ENCODE measurements around the gene SETD3. TPM values are rescaled to one million over a fixed set of nuclear protein-coding genes. Genes with fewer than 3 reads are reported as not detected.

Gene SETD3
- polyA plus RNA-seq, 1 donor (not counting 4 experiments of a cell fraction or from before 2014, with no cell fraction given), result 48.1 TPM

DNA sequence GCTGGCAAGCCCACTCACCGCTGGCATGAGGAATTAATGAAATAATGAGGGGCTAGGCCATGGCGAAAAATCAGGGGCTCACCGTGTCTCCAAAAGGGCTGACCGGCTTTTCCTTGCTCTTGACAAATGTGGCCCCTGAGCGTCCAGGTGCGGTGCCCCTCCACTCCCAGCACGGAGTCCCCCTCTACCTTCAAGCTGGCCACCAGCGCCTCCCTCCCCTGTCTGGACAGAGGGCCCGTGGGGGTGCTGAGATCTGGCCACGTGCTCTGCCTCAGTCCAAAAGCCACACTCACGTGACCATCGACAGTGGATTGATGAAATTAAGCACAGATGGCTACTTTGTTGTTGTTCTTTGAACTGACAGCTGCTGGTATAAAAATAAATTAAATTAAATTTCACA is 129.9 kb downstream of the SETD3 start:
- Histone ChIP-seq H3K79me2 (ENCODE audit: control insufficient read depth, insufficient read depth, low read length) (no peaks in the 10 kb centered on the region), H2AFZ (ENCODE audit: control insufficient read depth, low read length) (no peak overlapping the region), H3K9ac (ENCODE audit: control insufficient read depth, extremely low read depth, insufficient read depth, low read length) (no peak overlapping the region), H3K4me3 (ENCODE audit: control insufficient read depth in 2 of 3, extremely low read depth in 1 of 3, insufficient read depth in 2 of 3, low read depth in 1 of 3, low read length in 3 of 3) (no peak overlapping the region), H3K27ac (ENCODE audit: control insufficient read depth, insufficient read depth, low read length) (no peak overlapping the region), H4K20me1 (ENCODE audit: control insufficient read depth, extremely low read depth, insufficient read depth, low read length) (no peaks in the 10 kb centered on the region), H3K4me2 (ENCODE audit: control insufficient read depth, extremely low read depth, insufficient read depth, low read depth, low read length) (no peak overlapping the region), H3K9me1 (ENCODE audit: control insufficient read depth, extremely low read depth, insufficient read depth, low read length) (no peaks in the 10 kb centered on the region), H3K9me3 (ENCODE audit: control insufficient read depth, low read depth, low read length) (no peaks in the 10 kb centered on the region), H3K36me3 (ENCODE audit: control insufficient read depth in 2 of 2, extremely low read depth in 1 of 2, insufficient read depth in 2 of 2, low read length in 2 of 2) (no peaks in the 10 kb centered on the region), H3K4me1 (ENCODE audit: control insufficient read depth, extremely low read depth, insufficient read depth, low read length) (no peaks in the 10 kb centered on the region), H3K27me3 (ENCODE audit: control insufficient read depth, extremely low read depth, insufficient read depth, low read length) (peaks cover 11% of the 10 kb centered on the region)
- TF ChIP-seq, protein P1, sequence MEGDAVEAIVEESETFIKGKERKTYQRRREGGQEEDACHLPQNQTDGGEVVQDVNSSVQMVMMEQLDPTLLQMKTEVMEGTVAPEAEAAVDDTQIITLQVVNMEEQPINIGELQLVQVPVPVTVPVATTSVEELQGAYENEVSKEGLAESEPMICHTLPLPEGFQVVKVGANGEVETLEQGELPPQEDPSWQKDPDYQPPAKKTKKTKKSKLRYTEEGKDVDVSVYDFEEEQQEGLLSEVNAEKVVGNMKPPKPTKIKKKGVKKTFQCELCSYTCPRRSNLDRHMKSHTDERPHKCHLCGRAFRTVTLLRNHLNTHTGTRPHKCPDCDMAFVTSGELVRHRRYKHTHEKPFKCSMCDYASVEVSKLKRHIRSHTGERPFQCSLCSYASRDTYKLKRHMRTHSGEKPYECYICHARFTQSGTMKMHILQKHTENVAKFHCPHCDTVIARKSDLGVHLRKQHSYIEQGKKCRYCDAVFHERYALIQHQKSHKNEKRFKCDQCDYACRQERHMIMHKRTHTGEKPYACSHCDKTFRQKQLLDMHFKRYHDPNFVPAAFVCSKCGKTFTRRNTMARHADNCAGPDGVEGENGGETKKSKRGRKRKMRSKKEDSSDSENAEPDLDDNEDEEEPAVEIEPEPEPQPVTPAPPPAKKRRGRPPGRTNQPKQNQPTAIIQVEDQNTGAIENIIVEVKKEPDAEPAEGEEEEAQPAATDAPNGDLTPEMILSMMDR (optimal IDR thresholded peaks at IDR 0.05 in 1 of 3, IDR thresholded peaks at IDR 0.05 in 1 of 3, conservative IDR thresholded peaks at IDR 0.05 in 1 of 3; ENCODE audit: extremely low read depth in 1 of 3, insufficient read depth in 2 of 3, low read length in 3 of 3), result no peak
- no peak for TF ChIP-seq EZH2 (IDR thresholded peaks at IDR 0.05; ENCODE audit: low read length)
- DNase-seq (ENCODE audit: low read depth, low spot score) (no peak), FAIRE-seq (no peak)
- dilution Hi-C loops (cut with MboI; ENCODE audit: extremely low pct_ligation_motif_present, low sequenced_read_pairs), result no loop called here

DNA sequence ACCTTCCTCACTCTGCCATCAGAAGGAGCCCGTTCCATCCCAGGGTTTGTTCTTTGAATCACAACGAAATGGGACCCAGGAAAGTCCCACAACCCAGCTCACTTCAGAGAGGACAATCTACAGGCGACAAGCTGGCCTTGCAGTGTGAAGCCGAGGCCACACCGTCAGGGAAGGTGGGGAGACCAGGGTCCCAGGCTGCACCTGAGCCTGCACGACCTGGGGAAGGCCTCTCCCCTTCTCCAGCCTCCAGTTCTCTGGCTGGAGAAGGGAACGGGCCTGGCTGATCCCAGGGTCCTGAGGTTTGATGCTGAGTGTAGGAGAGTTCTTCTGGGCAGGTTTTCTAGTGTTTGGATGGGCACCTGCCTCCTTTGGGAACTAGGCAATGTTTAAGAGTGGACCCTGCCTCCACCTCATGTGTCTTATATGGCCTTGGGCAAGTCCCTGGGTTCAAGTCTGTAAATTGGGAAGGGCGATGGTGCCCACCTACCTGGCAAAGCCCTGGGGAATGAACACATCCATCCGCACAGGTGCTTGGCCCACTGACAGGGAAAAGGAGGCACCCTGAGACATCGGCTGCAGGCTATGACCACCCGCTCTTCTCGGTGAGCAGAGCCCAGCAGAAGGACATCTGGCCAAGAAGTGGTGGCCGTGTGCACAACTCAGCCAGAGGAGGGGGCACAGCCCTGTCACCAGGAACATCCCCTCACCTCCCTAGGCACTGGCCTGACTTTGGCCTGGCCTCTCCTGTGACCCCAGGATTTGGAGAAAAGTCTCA is 130.8 kb downstream of the SETD3 start:
- no peak for FAIRE-seq
- TF ChIP-seq, protein P1 (optimal IDR thresholded peaks at IDR 0.05 in 1 of 3, IDR thresholded peaks at IDR 0.05 in 1 of 3, conservative IDR thresholded peaks at IDR 0.05 in 1 of 3; ENCODE audit: extremely low read depth in 1 of 3, insufficient read depth in 2 of 3, low read length in 3 of 3), result no peak
- TF ChIP-seq EZH2 (IDR thresholded peaks at IDR 0.05; ENCODE audit: low read length), result no peak

More for the DNA sequence above, 130.8 kb downstream of the SETD3 start:
- Histone ChIP-seq H4K20me1 (ENCODE audit: control insufficient read depth, extremely low read depth, insufficient read depth, low read length) (no peaks in the 10 kb centered on the region), H3K9me3 (ENCODE audit: control insufficient read depth, low read depth, low read length) (no peaks in the 10 kb centered on the region), H3K4me3 (ENCODE audit: control insufficient read depth in 2 of 3, extremely low read depth in 1 of 3, insufficient read depth in 2 of 3, low read depth in 1 of 3, low read length in 3 of 3) (no peak overlapping the region), H3K79me2 (ENCODE audit: control insufficient read depth, insufficient read depth, low read length) (no peaks in the 10 kb centered on the region), H3K4me2 (ENCODE audit: control insufficient read depth, extremely low read depth, insufficient read depth, low read depth, low read length) (no peak overlapping the region), H3K36me3 (ENCODE audit: control insufficient read depth in 2 of 2, extremely low read depth in 1 of 2, insufficient read depth in 2 of 2, low read length in 2 of 2) (no peaks in the 10 kb centered on the region), H3K9ac (ENCODE audit: control insufficient read depth, extremely low read depth, insufficient read depth, low read length) (no peak overlapping the region), H3K9me1 (ENCODE audit: control insufficient read depth, extremely low read depth, insufficient read depth, low read length) (no peaks in the 10 kb centered on the region), H2AFZ (ENCODE audit: control insufficient read depth, low read length) (no peak overlapping the region), H3K27ac (ENCODE audit: control insufficient read depth, insufficient read depth, low read length) (no peak overlapping the region), H3K4me1 (ENCODE audit: control insufficient read depth, extremely low read depth, insufficient read depth, low read length) (no peaks in the 10 kb centered on the region), H3K27me3 (ENCODE audit: control insufficient read depth, extremely low read depth, insufficient read depth, low read length) (peaks cover 11% of the 10 kb centered on the region)
- dilution Hi-C loops (cut with MboI; ENCODE audit: extremely low pct_ligation_motif_present, low sequenced_read_pairs), result no loop called here
- no peak for DNase-seq (ENCODE audit: low read depth, low spot score)

Data from keratinocyte (primary cell).